Activated T-helper 1 cell treated with anti-CD3 and anti-CD28 coated beads, Interleukin-12 subunit alpha, Interleukin-12 subunit beta, Interleukin-2, Interleukin-4 antibody, amounts not matched to agents 30 ng/mL and 10 ng/mL and 1 ng/mL, durations not matched to agents 14 hours and 24 hours and 36 hours (primary cell): ENCODE results near the gene SEH1L. TPM values are rescaled to one million over a fixed set of nuclear protein-coding genes. Genes with fewer than 3 reads are reported as not detected.
A peak's percentile ranks its signal among the peaks of the same experiment; 100 is the strongest.
"Not testable (repeated sequence)": the region's sequence is repeated elsewhere in the genome, so short reads cannot be mapped to it uniquely, and the experiment has no call there.

Experiments
- DNase-seq: peaks from one replicate; pipeline ENCODE4 v3.0.0; 2021; ENCODE audit warnings: low spot score
- H3K27ac Mint-ChIP-seq: one replicate; pipeline ENCODE4 v1.8.0; 2021; ENCODE audit warnings: mild to moderate bottlenecking, mixed read lengths
- H3K27me3 Mint-ChIP-seq: one replicate; pipeline ENCODE4 v1.8.0; 2022; ENCODE audit warnings: mild to moderate bottlenecking, moderate library complexity, mixed read lengths; ENCODE audit not compliant: insufficient read depth
- H3K36me3 Mint-ChIP-seq: one replicate; pipeline ENCODE4 v1.8.0; 2021; ENCODE audit warnings: low read depth, mixed read lengths
- H3K4me1 Mint-ChIP-seq: one replicate; pipeline ENCODE4 v1.8.0; 2021; ENCODE audit warnings: low read depth, mixed read lengths
- H3K4me3 Mint-ChIP-seq: one replicate; pipeline ENCODE4 v1.8.0; 2021; ENCODE audit warnings: mild to moderate bottlenecking, moderate library complexity, mixed read lengths
- H3K9me3 Mint-ChIP-seq: one replicate; pipeline ENCODE4 v1.8.0; 2021; ENCODE audit warnings: mixed read lengths
- intact Hi-C: fragments of 100-400 bp; cut with micrococcal nuclease; formaldehyde crosslinking; loops from one replicate; pipeline ENCODE4 v1.15.1; 2024
- total RNA-seq: library from RNA; stranded (reverse); gene quantifications from 2 replicates; pipeline ENCODE4 v1.2.3, GENCODE V29; 2022

The SEH1L gene
- total RNA-seq, 1 donor from 2014 or later, result 121 TPM

- DNase-seq, result peak; percentile 45
- Mint-ChIP-seq H3K36me3 (peaks cover 13% of the 10 kb centered on the region), H3K4me3 (peak overlapping the region; percentile 93), H3K9me3 (no peaks in the 10 kb centered on the region), H3K4me1 (peaks cover 24% of the 10 kb centered on the region), H3K27me3 (peaks cover 1% of the 10 kb centered on the region), H3K27ac (peak overlapping the region; percentile 87)
- intact Hi-C loops, result loop anchor here (2.0 to 10.0 kb wide), 7 partner anchors 227 to 1081 kb away; partner anchors contain the start of genes AFG3L2, IMPA2, LDLRAD4 and MPPE1
These were observed 42.3 kb downstream of the SEH1L start for GRCh38 chr18:12990123-12990475.

- H3K4me3 Mint-ChIP-seq, result peak overlapping the region; percentile 93
- no peaks in the 10 kb centered on the region for H3K9me3 Mint-ChIP-seq
- no peak for DNase-seq
- H3K27me3 Mint-ChIP-seq, result peaks cover 1% of the 10 kb centered on the region
- H3K36me3 Mint-ChIP-seq, result peaks cover 11% of the 10 kb centered on the region
- H3K4me1 Mint-ChIP-seq, result peaks cover 24% of the 10 kb centered on the region
- peak overlapping the region; percentile 87 for H3K27ac Mint-ChIP-seq
- intact Hi-C loops, result loop anchor here (2.0 to 10.0 kb wide), 7 partner anchors 227 to 1082 kb away; partner anchors contain the start of genes AFG3L2, IMPA2, LDLRAD4 and MPPE1
These were observed 42.8 kb downstream of the SEH1L start for GRCh38 chr18:12990641-12990966.

GRCh38 chr18:12990967-12991820, 43.4 kb downstream of the SEH1L start, which contains the start of gene CEP192:
CEP192 (plus strand) TSS chr18:12991362; CDS start chr18:12999425, 8,063 bp downstream.
- H3K27ac Mint-ChIP-seq, result peak within 1 kb of the TSS; percentile 94
- peak; percentile 98 for DNase-seq
- H3K9me3 Mint-ChIP-seq, result no peaks in the 10 kb centered on the region
- intact Hi-C loops, result loop anchor here (1.0 to 10.0 kb wide), 14 partner anchors 9 to 1082 kb away; partner anchors contain the start of genes AFG3L2, CEP76, FAM210A and IMPA2
- peaks cover 24% of the 10 kb centered on the region for H3K4me1 Mint-ChIP-seq
- H3K36me3 Mint-ChIP-seq, result peaks cover 11% of the 10 kb centered on the region
- peaks cover 1% of the 10 kb centered on the region for H3K27me3 Mint-ChIP-seq
- H3K4me3 Mint-ChIP-seq, result peak within 1 kb of the TSS; percentile 93

- H3K4me1 Mint-ChIP-seq, result peaks cover 24% of the 10 kb centered on the region
- peaks cover 8% of the 10 kb centered on the region for H3K36me3 Mint-ChIP-seq
- H3K4me3 Mint-ChIP-seq, result peak overlapping the region; percentile 93
- no peak for DNase-seq
- intact Hi-C loops, result loop anchor here (1.0 to 10.0 kb wide), 14 partner anchors 9 to 1083 kb away; partner anchors contain the start of genes AFG3L2, CEP76, FAM210A and IMPA2
- H3K27ac Mint-ChIP-seq, result peak overlapping the region; percentile 94
- no peaks in the 10 kb centered on the region for H3K9me3 Mint-ChIP-seq
- peaks cover 1% of the 10 kb centered on the region for H3K27me3 Mint-ChIP-seq
These were observed 44.0 kb downstream of the SEH1L start for GRCh38 chr18:12991821-12992179.

- intact Hi-C loops, result loop anchor here (5.0 to 10.0 kb wide), 6 partner anchors 224 to 1011 kb away; partner anchors contain the start of genes AFG3L2, IMPA2 and LDLRAD4
- no peak overlapping the region for H3K27ac Mint-ChIP-seq
- no peaks in the 10 kb centered on the region for H3K9me3 Mint-ChIP-seq
- peaks cover 8% of the 10 kb centered on the region for H3K36me3 Mint-ChIP-seq
- H3K4me3 Mint-ChIP-seq, result peak overlapping the region; percentile 93
- no peak for DNase-seq
- peaks cover 1% of the 10 kb centered on the region for H3K27me3 Mint-ChIP-seq
- H3K4me1 Mint-ChIP-seq, result peaks cover 30% of the 10 kb centered on the region
These were observed 45.6 kb downstream of the SEH1L start for GRCh38 chr18:12993439-12993838.

GRCh38 chr18:12995424-12995823, 47.6 kb downstream of the SEH1L start:
- Mint-ChIP-seq H3K36me3 (peaks cover 13% of the 10 kb centered on the region), H3K9me3 (no peaks in the 10 kb centered on the region), H3K27me3 (no peaks in the 10 kb centered on the region), H3K27ac (no peak overlapping the region), H3K4me3 (no peak overlapping the region), H3K4me1 (peaks cover 30% of the 10 kb centered on the region)
- DNase-seq, result no peak
- intact Hi-C loops, result loop anchor here (10.0 kb wide), 1 partner anchor 379 kb away; no protein-coding TSS in a partner anchor

- H3K9me3 Mint-ChIP-seq, result no peaks in the 10 kb centered on the region
- H3K36me3 Mint-ChIP-seq, result peaks cover 14% of the 10 kb centered on the region
- DNase-seq, result no peak
- peaks cover 27% of the 10 kb centered on the region for H3K4me1 Mint-ChIP-seq
- no peak overlapping the region for H3K27ac Mint-ChIP-seq
- no peak overlapping the region for H3K4me3 Mint-ChIP-seq
- intact Hi-C loops, result loop anchor here (10.0 kb wide), 1 partner anchor 379 kb away; no protein-coding TSS in a partner anchor
- H3K27me3 Mint-ChIP-seq, result no peaks in the 10 kb centered on the region
These were observed 48.2 kb downstream of the SEH1L start for GRCh38 chr18:12995952-12996477.

- Mint-ChIP-seq H3K9me3 (no peaks in the 10 kb centered on the region), H3K4me1 (peaks cover 27% of the 10 kb centered on the region)
These were observed 49.0 kb downstream of the SEH1L start for GRCh38 chr18:12996661-12997292.

GRCh38 chr18:12997330-12997729, 49.5 kb downstream of the SEH1L start:
- Mint-ChIP-seq H3K36me3 (peaks cover 14% of the 10 kb centered on the region), H3K4me1 (peaks cover 27% of the 10 kb centered on the region)
- intact Hi-C loops, result loop anchor here (10.0 kb wide), 1 partner anchor 377 kb away; no protein-coding TSS in a partner anchor
- H3K9me3 Mint-ChIP-seq, H3K27me3 Mint-ChIP-seq, H3K27ac Mint-ChIP-seq, DNase-seq, H3K4me3 Mint-ChIP-seq: not testable (repeated sequence)

More at GRCh38 chr18:12996661-12997292, 49.0 kb downstream of the SEH1L start:
- H3K27ac Mint-ChIP-seq, result no peak overlapping the region
- DNase-seq, result no peak
- intact Hi-C loops, result loop anchor here (10.0 kb wide), 1 partner anchor 378 kb away; no protein-coding TSS in a partner anchor
- no peaks in the 10 kb centered on the region for H3K27me3 Mint-ChIP-seq
- H3K4me3 Mint-ChIP-seq, result no peak overlapping the region
- peaks cover 14% of the 10 kb centered on the region for H3K36me3 Mint-ChIP-seq

- Mint-ChIP-seq H3K4me3 (peak overlapping the region; percentile 11), H3K36me3 (peaks cover 14% of the 10 kb centered on the region), H3K4me1 (peaks cover 27% of the 10 kb centered on the region), H3K27ac (peak overlapping the region; percentile 63), H3K27me3 (no peaks in the 10 kb centered on the region), H3K9me3 (no peaks in the 10 kb centered on the region)
- intact Hi-C loops, result loop anchor here (10.0 kb wide), 1 partner anchor 376 kb away; no protein-coding TSS in a partner anchor
- no peak for DNase-seq
These were observed 50.7 kb downstream of the SEH1L start for GRCh38 chr18:12998332-12999060.

GRCh38 chr18:13003466-13003896, 55.7 kb downstream of the SEH1L start:
- intact Hi-C loops, result loop anchor here (1.0 kb wide), 1 partner anchor 156 kb away; no protein-coding TSS in a partner anchor
- DNase-seq, result no peak
- H3K4me1 Mint-ChIP-seq, result peaks cover 21% of the 10 kb centered on the region
- no peak overlapping the region for H3K27ac Mint-ChIP-seq
- H3K36me3 Mint-ChIP-seq, result peaks cover 28% of the 10 kb centered on the region
- H3K9me3 Mint-ChIP-seq, result no peaks in the 10 kb centered on the region
- no peaks in the 10 kb centered on the region for H3K27me3 Mint-ChIP-seq
- no peak overlapping the region for H3K4me3 Mint-ChIP-seq

- no peak for DNase-seq
- no peak overlapping the region for H3K4me3 Mint-ChIP-seq
- no peak overlapping the region for H3K27ac Mint-ChIP-seq
- intact Hi-C loops, result no loop called here
- H3K9me3 Mint-ChIP-seq, result no peaks in the 10 kb centered on the region
- H3K27me3 Mint-ChIP-seq, result no peaks in the 10 kb centered on the region
- H3K4me1 Mint-ChIP-seq, result peaks cover 12% of the 10 kb centered on the region
- H3K36me3 Mint-ChIP-seq, result peaks cover 29% of the 10 kb centered on the region
These were observed 56.6 kb downstream of the SEH1L start for GRCh38 chr18:13004396-13004795.
